Measurements from ENCODE around the gene SWAP70. TPM values are rescaled to one million over a fixed set of nuclear protein-coding genes. Genes with fewer than 3 reads are reported as not detected.

Gene SWAP70
- polyA plus RNA-seq, 2 donors, result 7.4 TPM

DNA sequence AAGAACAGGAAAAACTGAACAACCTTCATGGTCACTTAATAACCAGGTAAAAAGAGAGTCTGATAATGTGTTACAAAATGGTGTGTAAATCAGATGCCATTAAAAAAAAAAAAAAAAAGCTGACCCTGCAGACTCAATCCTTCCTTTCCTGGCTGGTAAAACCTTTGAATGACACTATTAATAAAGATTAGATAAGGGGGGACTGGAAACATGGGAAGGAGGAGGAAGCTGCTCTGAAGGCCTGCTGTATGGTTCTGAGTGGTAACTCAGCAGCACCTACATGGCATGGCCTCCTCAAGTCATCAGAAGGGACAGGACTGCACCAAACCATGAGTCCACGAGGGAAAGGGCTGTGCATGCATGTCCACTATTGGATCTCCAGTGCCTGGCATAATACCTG, 18.0 kb upstream of the SWAP70 start:
- Histone ChIP-seq H3K27ac (ENCODE audit: low read depth in 2 of 2, low read length in 1 of 2) (no peak overlapping the region), H3K27me3 (ENCODE audit: control insufficient read depth in 1 of 2, insufficient read depth in 2 of 2, low read length in 2 of 2) (no peaks in the 10 kb centered on the region), H3K4me3 (ENCODE audit: low read depth in 1 of 2, low read length in 2 of 2) (no peak overlapping the region), H3K36me3 (ENCODE audit: control insufficient read depth in 2 of 2, insufficient read depth in 2 of 2, low read length in 1 of 2) (no peaks in the 10 kb centered on the region), H3K4me1 (ENCODE audit: control insufficient read depth in 2 of 2, insufficient read depth in 2 of 2, low read length in 1 of 2) (no peaks in the 10 kb centered on the region), H3K9me3 (ENCODE audit: control insufficient read depth in 2 of 2, insufficient read depth in 1 of 2, low read depth in 1 of 2, low read length in 1 of 2) (peaks cover 0 to 4% of the 10 kb centered on the region in 2 donors)
- 65 to 81% methylated on average over 1 of the region's 1 CpG for WGBS, 2 donors

DNA sequence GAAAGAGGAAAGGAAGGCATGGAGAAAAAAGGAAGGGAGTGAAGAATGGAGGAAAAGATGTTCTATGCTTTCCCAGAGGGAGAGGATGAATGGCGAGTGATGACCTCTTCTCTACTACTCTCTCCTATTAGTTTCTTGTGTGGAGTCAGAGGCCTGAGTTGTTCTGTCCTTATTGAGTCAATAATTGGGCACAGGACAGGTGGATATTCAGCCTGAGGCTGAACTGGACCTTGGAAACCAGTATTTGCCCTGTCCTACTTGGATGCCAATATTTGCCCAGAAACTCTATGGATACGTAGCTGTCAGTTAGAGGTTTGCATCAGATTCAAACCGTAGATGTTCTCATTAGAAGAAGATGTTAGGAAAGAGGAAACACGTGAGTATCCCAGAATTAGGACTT, 17.6 kb upstream of the SWAP70 start:
- Histone ChIP-seq H3K36me3 (ENCODE audit: control insufficient read depth in 2 of 2, insufficient read depth in 2 of 2, low read length in 1 of 2) (no peaks in the 10 kb centered on the region), H3K4me3 (ENCODE audit: low read depth in 1 of 2, low read length in 2 of 2) (no peak overlapping the region)
- 89 to 95% methylated on average over 4 of the region's 4 CpGs for whole genome bisulfite sequencing, 2 donors

DNA sequence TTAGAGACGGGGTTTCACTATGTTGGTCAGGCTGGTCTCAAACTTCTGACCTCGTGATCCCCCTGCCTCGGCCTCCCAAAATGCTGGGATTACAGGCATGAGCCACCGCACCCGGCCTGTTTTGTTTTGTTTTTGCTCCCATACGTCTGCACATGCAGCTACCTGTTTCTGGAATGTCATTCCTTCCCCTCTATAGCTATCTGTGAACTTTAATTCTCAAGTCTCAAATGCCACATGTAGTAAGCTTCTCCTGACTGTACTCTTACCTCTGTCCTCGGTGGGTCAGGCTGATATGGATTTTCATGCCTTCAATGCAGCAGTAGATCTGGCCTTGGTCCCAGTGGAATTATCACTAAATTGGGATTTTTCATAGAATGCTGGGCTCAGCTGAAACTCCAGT, 12.4 kb upstream of the SWAP70 start:
- H3K4me3 ChIP-seq (ENCODE audit: low read depth in 1 of 2, low read length in 2 of 2), result no peak overlapping the region
- no peak overlapping the region for H3K27ac ChIP-seq (ENCODE audit: low read depth in 2 of 2, low read length in 1 of 2)
- H3K4me1 ChIP-seq (ENCODE audit: control insufficient read depth in 2 of 2, insufficient read depth in 2 of 2, low read length in 1 of 2), result no peaks in the 10 kb centered on the region
- H3K36me3 ChIP-seq (ENCODE audit: control insufficient read depth in 2 of 2, insufficient read depth in 2 of 2, low read length in 1 of 2), result no peaks in the 10 kb centered on the region
- no peaks in the 10 kb centered on the region for H3K27me3 ChIP-seq (ENCODE audit: control insufficient read depth in 1 of 2, insufficient read depth in 2 of 2, low read length in 2 of 2)
- H3K9me3 ChIP-seq (ENCODE audit: control insufficient read depth in 2 of 2, insufficient read depth in 1 of 2, low read depth in 1 of 2, low read length in 1 of 2), result peaks cover 0 to 4% of the 10 kb centered on the region in 2 donors
- WGBS, 2 donors, result 61 to 67% methylated on average over 7 of the region's 7 CpGs

More for the DNA sequence above, 17.6 kb upstream of the SWAP70 start:
- Histone ChIP-seq H3K27ac (ENCODE audit: low read depth in 2 of 2, low read length in 1 of 2) (no peak overlapping the region), H3K9me3 (ENCODE audit: control insufficient read depth in 2 of 2, insufficient read depth in 1 of 2, low read depth in 1 of 2, low read length in 1 of 2) (peaks cover 0 to 4% of the 10 kb centered on the region in 2 donors), H3K27me3 (ENCODE audit: control insufficient read depth in 1 of 2, insufficient read depth in 2 of 2, low read length in 2 of 2) (no peaks in the 10 kb centered on the region), H3K4me1 (ENCODE audit: control insufficient read depth in 2 of 2, insufficient read depth in 2 of 2, low read length in 1 of 2) (no peaks in the 10 kb centered on the region)

DNA sequence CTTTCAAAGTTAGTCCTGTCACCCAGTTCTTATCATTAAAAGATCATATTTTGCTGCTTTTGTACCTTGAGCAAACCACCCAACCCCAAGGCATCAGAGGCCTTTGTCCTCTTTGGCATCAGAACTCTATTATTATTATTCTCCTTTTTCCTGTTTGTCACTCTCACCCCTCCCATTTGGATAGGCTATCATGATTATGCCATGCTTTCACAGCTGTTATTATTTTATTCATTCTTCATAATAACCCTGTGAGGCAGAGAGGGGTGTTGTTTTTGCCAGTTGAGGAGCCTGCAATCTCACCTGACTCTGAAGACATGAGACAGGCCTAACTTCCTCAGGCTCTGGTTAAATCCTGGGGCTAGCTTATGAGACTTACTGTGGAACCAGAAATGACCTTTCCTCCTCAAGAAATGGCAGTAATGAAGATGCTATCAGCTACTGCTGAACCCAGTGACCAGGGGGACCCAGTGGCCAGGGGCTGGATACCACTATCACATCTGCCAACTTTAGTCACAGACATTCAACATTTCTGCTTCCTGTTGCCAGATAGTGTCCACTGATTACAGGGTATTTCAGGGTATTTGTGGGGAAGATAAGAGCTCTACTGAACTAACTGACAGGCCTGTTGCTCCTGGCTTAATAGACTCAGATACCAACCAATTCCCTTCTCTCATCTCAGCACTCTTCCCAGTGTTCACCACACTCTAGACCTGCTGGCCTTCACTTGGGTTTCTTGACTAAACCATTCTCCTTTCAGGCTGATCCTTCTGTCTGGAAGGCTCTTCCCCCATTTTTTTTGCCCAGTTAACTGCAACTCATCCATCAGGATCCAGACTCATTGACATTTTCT, 11.8 kb upstream of the SWAP70 start:
- Histone ChIP-seq H3K4me1 (ENCODE audit: control insufficient read depth in 2 of 2, insufficient read depth in 2 of 2, low read length in 1 of 2) (no peaks in the 10 kb centered on the region), H3K4me3 (ENCODE audit: low read depth in 1 of 2, low read length in 2 of 2) (no peak overlapping the region), H3K27ac (ENCODE audit: low read depth in 2 of 2, low read length in 1 of 2) (no peak overlapping the region), H3K27me3 (ENCODE audit: control insufficient read depth in 1 of 2, insufficient read depth in 2 of 2, low read length in 2 of 2) (no peaks in the 10 kb centered on the region), H3K36me3 (ENCODE audit: control insufficient read depth in 2 of 2, insufficient read depth in 2 of 2, low read length in 1 of 2) (no peaks in the 10 kb centered on the region), H3K9me3 (ENCODE audit: control insufficient read depth in 2 of 2, insufficient read depth in 1 of 2, low read depth in 1 of 2, low read length in 1 of 2) (peaks cover 0 to 3% of the 10 kb centered on the region in 2 donors)

DNA sequence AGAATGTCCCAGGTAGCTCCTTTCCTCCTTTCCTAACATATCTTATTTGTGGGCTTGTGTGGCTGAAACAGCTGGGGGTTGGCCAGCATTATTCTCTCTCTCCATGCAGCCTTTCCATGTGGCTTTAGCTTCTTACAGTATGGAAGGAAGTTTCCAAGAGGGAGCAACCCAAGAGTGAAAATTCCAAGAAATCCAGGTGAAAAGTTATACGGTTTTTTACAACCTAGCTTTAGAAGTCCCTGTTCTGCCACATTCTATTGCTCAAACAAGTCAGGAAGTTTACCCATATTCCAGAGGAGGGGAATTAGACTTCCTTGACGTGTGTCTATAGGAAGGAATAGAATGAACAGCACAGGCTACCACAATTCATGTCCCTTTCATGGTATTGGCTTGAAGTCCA, 10.0 kb upstream of the SWAP70 start:
- Histone ChIP-seq H3K27me3 (ENCODE audit: control insufficient read depth in 1 of 2, insufficient read depth in 2 of 2, low read length in 2 of 2) (no peaks in the 10 kb centered on the region), H3K4me1 (ENCODE audit: control insufficient read depth in 2 of 2, insufficient read depth in 2 of 2, low read length in 1 of 2) (no peaks in the 10 kb centered on the region), H3K27ac (ENCODE audit: low read depth in 2 of 2, low read length in 1 of 2) (no peak overlapping the region), H3K36me3 (ENCODE audit: control insufficient read depth in 2 of 2, insufficient read depth in 2 of 2, low read length in 1 of 2) (no peaks in the 10 kb centered on the region), H3K9me3 (ENCODE audit: control insufficient read depth in 2 of 2, insufficient read depth in 1 of 2, low read depth in 1 of 2, low read length in 1 of 2) (no peaks in the 10 kb centered on the region), H3K4me3 (ENCODE audit: low read depth in 1 of 2, low read length in 2 of 2) (no peak overlapping the region)
- 77 to 83% methylated on average over 2 of the region's 2 CpGs for WGBS, 2 donors

DNA sequence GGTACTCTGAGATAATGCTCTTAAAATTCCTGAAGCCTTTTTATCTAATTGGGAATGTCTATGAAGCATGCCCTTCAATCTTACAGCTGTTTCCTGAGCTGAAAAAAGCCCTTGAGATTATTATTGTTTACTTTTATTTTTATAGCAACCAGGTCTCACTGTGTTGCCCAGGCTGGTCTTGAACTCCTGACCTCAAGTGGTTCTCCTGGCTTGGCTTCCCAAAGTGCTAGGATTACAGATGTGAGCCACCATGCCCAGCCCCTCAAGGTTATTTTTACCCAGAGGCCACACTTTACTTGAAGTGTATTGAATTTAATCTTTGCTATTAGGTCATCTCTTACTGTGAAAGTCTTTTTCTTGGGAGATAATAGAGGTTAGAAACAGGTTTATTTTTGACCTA, 7.0 kb upstream of the SWAP70 start:
- H3K4me1 ChIP-seq (ENCODE audit: control insufficient read depth in 2 of 2, insufficient read depth in 2 of 2, low read length in 1 of 2), result no peaks in the 10 kb centered on the region
- H3K27ac ChIP-seq (ENCODE audit: low read depth in 2 of 2, low read length in 1 of 2), result no peak overlapping the region
- H3K27me3 ChIP-seq (ENCODE audit: control insufficient read depth in 1 of 2, insufficient read depth in 2 of 2, low read length in 2 of 2), result no peaks in the 10 kb centered on the region
- no peaks in the 10 kb centered on the region for H3K9me3 ChIP-seq (ENCODE audit: control insufficient read depth in 2 of 2, insufficient read depth in 1 of 2, low read depth in 1 of 2, low read length in 1 of 2)
- no peaks in the 10 kb centered on the region for H3K36me3 ChIP-seq (ENCODE audit: control insufficient read depth in 2 of 2, insufficient read depth in 2 of 2, low read length in 1 of 2)
- H3K4me3 ChIP-seq (ENCODE audit: low read depth in 1 of 2, low read length in 2 of 2), result no peak overlapping the region

DNA sequence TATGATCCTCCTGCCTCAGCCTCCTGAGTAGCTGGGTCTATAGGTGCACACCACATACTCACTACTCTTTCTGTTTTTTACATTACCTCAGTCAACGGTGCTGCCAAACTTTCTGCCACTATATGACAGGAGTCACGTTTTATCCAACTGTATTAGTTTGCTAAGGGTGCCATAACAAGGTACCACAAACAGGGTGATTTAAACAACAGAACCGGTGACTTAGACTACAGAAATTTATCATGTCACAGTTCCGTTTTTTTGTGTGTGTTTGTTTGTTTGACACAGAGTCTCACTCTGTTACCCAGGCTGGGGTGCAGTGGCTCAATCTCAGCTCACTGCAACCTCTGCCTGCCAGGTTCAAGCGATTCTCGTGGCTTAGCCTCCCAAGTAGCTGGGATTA, 6.3 kb upstream of the SWAP70 start:
- Histone ChIP-seq H3K4me3 (ENCODE audit: low read depth in 1 of 2, low read length in 2 of 2) (no peak overlapping the region), H3K27ac (ENCODE audit: low read depth in 2 of 2, low read length in 1 of 2) (no peak overlapping the region), H3K4me1 (ENCODE audit: control insufficient read depth in 2 of 2, insufficient read depth in 2 of 2, low read length in 1 of 2) (no peaks in the 10 kb centered on the region), H3K36me3 (ENCODE audit: control insufficient read depth in 2 of 2, insufficient read depth in 2 of 2, low read length in 1 of 2) (no peaks in the 10 kb centered on the region), H3K27me3 (ENCODE audit: control insufficient read depth in 1 of 2, insufficient read depth in 2 of 2, low read length in 2 of 2) (no peaks in the 10 kb centered on the region), H3K9me3 (ENCODE audit: control insufficient read depth in 2 of 2, insufficient read depth in 1 of 2, low read depth in 1 of 2, low read length in 1 of 2) (no peaks in the 10 kb centered on the region)
- 86 to 87% methylated on average over 6 of the region's 6 CpGs for WGBS, 2 donors

DNA sequence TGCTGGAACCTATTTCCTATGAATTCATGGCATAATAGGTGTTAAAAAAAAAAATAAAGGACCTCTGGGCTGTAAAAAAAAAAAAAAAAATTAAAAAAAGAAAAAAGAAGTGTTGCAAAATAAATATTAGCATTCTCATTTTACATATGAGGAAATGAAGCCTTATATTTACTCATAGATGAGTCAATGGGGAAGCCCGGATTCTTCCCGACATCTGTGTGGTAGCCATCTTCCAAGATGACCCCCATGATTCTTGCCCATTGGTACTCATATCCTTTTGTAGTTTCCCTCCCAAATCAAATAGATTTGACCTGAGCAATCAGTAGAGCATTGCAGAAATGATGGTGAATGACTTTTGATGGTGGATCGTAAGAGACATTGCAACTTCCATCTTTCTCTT, 3.0 kb upstream of the SWAP70 start:
- Histone ChIP-seq H3K27ac (ENCODE audit: low read depth in 2 of 2, low read length in 1 of 2) (no peak overlapping the region), H3K27me3 (ENCODE audit: control insufficient read depth in 1 of 2, insufficient read depth in 2 of 2, low read length in 2 of 2) (no peaks in the 10 kb centered on the region), H3K36me3 (ENCODE audit: control insufficient read depth in 2 of 2, insufficient read depth in 2 of 2, low read length in 1 of 2) (no peaks in the 10 kb centered on the region), H3K9me3 (ENCODE audit: control insufficient read depth in 2 of 2, insufficient read depth in 1 of 2, low read depth in 1 of 2, low read length in 1 of 2) (no peaks in the 10 kb centered on the region), H3K4me1 (ENCODE audit: control insufficient read depth in 2 of 2, insufficient read depth in 2 of 2, low read length in 1 of 2) (peaks cover 0 to 3% of the 10 kb centered on the region in 2 donors), H3K4me3 (ENCODE audit: low read depth in 1 of 2, low read length in 2 of 2) (no peak overlapping the region)
- WGBS, 2 donors, result 64 to 73% methylated on average over 3 of the region's 3 CpGs

DNA sequence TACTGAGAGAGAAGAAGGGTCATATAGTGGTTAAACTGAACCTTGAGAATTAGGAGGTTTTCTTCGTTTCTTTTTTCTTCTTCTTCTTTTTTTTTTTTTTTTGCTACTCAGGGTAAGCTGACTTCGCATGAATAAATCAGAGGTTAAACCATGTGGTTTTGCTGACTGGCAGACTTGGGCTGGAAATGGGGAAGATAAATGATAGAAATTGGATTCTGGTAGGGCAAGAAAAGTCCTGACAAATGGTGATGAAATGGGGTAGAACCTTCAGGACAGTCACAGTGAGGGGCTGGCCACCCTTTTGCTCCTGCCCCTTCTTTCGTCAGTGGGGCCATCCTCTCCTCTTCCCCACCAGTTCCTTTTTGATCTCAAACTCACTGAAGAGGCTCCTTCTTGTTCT, 1.6 kb upstream of the SWAP70 start:
- H3K27me3 ChIP-seq (ENCODE audit: control insufficient read depth in 1 of 2, insufficient read depth in 2 of 2, low read length in 2 of 2), result no peaks in the 10 kb centered on the region
- no peak overlapping the region for H3K4me3 ChIP-seq (ENCODE audit: low read depth in 1 of 2, low read length in 2 of 2)
- H3K4me1 ChIP-seq (ENCODE audit: control insufficient read depth in 2 of 2, insufficient read depth in 2 of 2, low read length in 1 of 2), result peaks cover 0 to 3% of the 10 kb centered on the region in 2 donors
- H3K36me3 ChIP-seq (ENCODE audit: control insufficient read depth in 2 of 2, insufficient read depth in 2 of 2, low read length in 1 of 2), result no peaks in the 10 kb centered on the region
- WGBS, 2 donors, result 67 to 75% methylated on average over 3 of the region's 3 CpGs
- H3K9me3 ChIP-seq (ENCODE audit: control insufficient read depth in 2 of 2, insufficient read depth in 1 of 2, low read depth in 1 of 2, low read length in 1 of 2), result no peaks in the 10 kb centered on the region
- H3K27ac ChIP-seq (ENCODE audit: low read depth in 2 of 2, low read length in 1 of 2), result no peak overlapping the region

Measured in esophagus (tissue), 2 donors.